Activated CD8-positive, alpha-beta memory T cell treated with anti-CD3 and anti-CD28 coated beads for 4 hours (primary cell): Measurements from ENCODE around the gene TMCO2.

Source experiments
- DNase-seq, 2 donors: peaks; one replicate each; pipeline ENCODE4 v3.0.0-alpha.2; 2020; ENCODE audit warnings: low read depth in 2 of 2

TMCO2 gene

DNA sequence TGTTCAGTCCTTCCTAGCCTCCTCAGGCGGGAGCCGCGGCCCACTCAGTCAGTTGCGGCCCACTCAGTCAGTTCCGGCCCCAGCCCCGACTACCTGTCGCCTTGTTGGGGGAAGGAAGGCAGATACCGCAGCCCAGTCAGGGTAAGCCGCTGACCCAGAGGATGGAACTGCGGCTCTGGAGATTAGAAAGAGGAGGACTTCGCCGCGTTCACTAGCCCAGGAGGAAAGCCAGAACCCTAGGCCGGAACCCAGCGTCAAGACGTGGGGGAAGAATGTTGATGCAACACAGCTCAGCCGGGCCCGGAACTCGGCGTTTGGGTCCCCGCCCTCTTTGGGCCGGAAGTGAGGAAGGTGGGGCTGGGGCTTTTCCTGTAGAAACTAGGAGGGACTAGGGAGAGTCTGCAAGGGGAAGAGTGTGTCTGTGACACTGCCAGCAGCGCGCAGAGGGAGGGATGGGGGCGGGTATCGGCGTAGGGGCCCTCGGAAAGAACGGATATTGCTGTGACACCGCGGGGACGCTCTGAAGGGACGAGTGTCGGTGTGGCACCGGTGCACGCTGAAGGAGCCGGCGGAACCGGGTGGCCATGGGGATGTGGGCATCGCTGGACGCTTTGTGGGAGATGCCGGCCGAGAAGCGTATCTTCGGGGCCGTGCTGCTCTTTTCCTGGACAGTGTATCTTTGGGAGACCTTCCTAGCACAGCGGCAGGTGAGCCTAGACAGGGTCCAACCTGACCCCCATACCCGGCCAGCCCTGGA, 10.1 kb downstream of the TMCO2 start, which contains the start of gene ZMPSTE24:
ZMPSTE24 (plus strand) TSS at position 549 of the 757 bp plus-strand sequence; CDS start at position 585, 36 bp downstream.
- DNase-seq, result peak; percentile 94

DNA sequence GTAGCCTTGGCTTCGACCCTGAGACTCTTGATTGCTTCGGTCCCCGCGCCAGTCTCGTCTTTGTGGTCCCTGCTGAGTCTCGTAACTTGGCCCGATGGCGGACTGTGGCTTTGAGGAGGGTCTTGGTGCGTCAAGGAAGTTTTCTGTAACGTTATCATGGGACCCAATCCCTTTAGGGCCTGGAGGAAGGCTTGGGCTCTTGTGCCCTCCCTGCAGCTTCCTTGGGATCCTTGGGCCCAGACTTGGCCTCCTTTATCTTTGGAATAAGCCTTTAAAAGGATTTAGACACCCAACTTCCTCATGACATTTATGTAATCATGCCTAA, 10.7 kb downstream of the TMCO2 start:
- DNase-seq, result peak in 1 of 2 donors; percentile 1

DNA sequence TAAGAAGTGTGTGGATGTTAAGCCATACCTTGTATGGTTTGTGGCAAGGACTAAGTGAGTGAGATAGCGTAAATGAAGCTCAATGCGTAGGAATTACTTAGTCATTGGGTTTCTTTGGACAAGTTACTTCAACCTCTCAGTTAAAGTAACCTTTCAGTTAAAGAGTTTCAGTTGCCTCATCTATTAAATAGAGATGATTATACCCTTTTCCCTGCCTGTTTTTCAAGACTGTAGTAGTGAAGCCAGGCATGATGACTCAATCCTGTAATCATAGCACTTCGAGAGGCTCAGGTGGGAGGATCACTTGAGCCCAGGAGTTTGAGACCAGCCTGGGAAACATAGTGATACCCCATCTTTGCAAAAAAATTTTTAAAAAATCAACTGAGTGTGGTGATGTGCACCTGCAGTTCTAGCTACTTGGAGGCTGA, 16.6 kb downstream of the TMCO2 start:
- DNase-seq, result no peak

- no peak for DNase-seq
Observed at GRCh38 chr1:40265298-40265697, 17.6 kb downstream of the TMCO2 start.

DNA sequence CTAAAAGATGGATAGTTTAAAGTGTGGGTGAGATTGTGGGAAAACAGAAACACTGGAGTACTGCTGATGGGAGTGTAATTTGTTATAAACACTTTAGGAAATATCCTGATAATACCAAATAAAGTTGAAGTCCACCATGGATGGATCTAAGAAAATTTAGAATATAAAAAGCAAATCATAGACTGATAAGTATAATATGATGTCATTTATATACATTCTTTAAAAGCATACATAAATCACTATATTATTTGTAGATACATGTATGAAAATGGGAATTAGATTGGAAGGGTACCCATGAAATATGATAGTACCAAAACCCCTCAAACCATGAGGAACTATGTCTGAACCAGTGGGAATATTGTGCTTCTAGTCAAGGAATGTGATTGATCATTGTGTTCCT, 18.2 kb downstream of the TMCO2 start:
- DNase-seq, result no peak

DNA sequence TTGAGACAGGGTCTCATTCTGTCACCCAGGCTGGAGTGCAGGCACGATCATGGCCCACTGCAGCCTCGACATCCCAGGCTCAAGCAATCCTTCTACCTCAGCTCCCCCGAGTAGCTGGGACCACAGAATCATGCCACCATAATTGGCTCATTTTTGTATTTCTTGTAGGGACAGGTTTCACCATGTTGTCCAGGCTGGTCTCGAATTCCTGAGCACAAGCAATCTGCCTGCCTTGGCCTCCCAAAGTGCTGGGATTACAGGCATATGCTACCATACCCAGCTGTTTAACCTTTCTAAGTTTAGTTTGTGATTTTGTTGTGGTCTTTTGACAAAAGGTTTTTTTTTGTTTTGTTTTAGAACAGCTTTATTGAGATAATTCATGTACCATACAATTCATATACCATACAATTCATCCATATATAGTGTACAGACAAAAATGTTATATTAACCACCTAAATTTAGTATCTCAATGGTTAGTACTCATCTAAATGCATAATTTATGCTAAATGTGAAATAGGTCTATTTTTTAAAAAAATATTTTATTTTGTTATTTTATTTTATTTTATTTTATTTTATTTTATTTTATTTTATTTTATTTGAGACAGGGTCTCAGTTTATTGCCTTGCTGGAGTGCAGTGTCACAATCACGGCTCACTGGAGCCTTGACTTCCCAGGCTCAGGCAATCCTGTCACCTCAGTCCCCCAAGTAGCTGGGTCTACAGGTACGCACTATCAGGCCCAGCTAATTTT, 19.2 kb downstream of the TMCO2 start:
- DNase-seq, result no peak

- DNase-seq, result no peak
Observed at GRCh38 chr1:40267767-40268187, 20.0 kb downstream of the TMCO2 start.

- DNase-seq, result no peak
Observed at GRCh38 chr1:40268211-40268610, 20.5 kb downstream of the TMCO2 start.

GRCh38 chr1:40270152-40270834, 22.6 kb downstream of the TMCO2 start:
- no peak for DNase-seq

DNA sequence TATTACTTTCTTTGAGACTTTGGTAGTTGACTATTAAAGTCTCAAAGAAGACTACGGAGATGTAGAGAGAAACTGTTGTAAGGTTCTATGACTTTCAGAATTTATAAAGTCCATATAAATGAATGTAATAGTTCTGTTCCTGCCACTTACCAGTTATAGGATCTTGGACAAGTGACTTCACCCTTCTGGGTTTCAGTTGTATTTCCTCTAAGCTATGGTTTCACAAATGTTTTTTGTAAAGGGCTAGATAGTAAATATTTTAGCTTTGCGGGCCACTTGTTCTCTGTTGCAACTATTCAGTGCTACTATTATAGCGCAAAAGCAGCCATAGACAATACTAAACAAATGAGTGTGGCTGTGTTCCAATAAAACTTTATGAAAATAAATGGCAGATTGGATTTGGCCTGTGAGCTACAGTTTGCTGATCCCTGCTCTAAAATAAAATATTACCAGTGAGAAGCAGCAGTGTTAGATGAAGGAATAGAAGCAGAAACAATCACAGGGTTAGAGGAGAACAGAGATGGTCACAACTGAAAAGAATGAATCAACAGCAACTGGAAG, 25.0 kb downstream of the TMCO2 start:
- DNase-seq, result no peak

GRCh38 chr1:40273547-40274166, 25.9 kb downstream of the TMCO2 start:
- DNase-seq, result no peak

DNA sequence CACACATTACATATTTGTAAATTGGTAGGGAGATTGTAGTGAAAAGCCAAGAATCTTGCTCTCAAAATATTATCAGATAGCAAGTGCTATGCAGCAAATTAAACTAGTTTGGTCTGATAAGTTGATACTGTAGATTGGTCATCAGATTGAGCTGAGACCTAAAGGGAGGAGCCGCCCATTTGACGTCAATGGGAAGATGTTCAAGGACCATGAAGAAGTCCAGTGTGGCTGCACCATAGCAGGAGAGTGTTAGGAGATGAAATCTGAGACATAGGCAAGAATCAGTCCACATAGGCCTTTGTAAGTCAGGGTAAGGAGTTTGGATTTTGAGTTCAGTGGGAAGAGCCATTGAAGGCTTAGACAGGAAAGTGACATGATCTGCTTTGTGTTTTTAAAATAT, 26.6 kb downstream of the TMCO2 start:
- no peak for DNase-seq

GRCh38 chr1:40276122-40276521, 28.4 kb downstream of the TMCO2 start:
- no peak for DNase-seq

GRCh38 chr1:40281853-40282252, 34.1 kb downstream of the TMCO2 start:
- no peak for DNase-seq

DNA sequence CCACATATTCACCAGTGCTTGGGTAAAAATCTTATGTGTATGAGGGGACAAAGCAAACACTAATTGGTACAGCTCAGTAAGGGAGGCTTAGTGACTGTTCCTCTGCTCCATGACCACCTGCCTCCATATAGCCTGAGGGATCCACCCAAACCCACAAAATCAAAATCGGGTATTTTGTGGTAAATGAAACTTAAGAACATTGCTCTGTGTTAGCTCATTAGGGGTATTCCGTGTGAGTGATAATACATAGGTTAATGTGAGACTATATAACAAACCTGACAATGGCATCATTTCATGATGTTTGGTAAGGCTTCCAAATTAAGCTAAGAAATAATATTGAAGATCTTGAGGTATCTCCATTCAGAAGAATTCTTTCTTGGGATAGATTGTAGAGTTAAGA, 43.6 kb downstream of the TMCO2 start:
- no peak for DNase-seq

DNA sequence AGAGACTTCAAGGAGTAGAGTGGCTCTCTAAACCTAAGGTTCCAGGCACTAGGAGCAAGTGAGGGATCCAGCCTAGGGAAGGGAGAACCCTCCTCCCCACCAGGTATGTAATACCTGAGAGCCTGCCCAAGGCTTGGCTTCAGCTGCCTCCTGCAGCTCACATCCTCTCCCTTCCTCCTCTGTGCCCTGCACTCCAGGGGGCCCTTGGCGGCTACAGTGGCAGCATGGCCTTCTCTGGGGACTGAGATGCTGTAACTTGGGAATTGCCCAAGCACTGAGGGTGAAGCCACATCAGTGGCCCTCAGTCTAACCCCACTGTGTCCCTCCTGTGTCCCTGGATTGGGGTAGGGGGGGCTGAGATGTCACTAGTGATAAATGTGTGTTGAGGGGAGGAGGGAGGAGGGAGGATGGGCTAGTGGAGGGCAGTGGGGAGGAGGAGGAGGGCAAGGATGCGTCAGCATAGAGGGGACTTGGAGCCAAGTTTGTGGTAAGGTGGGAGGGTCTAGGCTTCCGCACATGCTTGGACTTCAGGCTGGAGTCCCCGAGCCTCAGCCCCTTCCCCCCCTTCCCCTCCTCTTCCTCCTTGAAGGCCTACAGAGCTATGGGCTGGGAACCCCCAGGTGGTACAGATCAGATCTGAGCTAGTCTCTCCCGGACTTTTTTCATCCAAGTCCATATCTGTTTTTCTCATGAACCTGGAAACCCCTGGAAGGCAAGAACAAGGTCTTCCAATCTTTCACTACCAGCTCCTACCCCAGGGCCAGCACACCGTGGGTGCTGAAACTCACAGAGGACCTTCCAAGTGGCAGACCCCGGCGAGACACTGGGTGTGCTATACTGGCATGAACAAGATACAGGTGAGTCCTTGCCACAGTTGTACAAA, 51.9 kb downstream of the TMCO2 start:
- no peak for DNase-seq

DNA sequence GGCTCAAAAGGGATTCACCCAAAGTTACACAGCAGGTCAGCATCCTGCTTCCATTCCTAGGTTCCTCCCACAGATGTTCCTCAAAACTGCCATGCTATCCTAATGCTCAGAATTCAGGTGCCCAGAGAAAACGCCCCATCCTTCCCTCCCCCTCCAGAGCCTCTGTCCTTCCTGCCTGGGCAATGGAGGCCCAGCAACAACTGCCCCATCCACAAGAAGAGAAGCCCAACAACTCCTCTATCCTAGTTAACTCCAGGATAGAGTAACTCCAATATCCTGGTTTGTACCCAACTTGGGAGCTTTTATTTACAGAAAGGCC, 52.5 kb downstream of the TMCO2 start:
- no peak for DNase-seq

GRCh38 chr1:40300651-40301050, 52.9 kb downstream of the TMCO2 start:
- no peak for DNase-seq

DNA sequence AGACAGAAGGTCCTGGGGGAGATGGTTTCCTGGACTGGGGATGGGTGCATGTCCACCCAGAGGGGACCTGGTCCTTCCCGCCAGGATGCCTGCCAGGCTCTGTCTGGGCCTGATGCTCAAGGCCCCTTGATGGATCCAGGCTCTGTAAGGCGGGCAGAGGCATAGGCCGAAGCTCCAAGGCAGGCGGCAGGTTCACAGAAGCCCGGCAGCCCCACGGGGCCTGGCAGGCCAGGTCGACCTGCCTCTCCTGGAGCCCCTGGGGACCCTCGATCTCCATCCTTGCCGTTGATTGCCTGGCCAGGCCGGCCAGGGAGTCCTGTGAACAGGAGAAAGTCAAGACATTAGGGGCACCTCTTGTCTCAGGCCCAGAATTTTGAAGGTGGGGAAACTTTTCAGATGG, 53.3 kb downstream of the TMCO2 start:
- no peak for DNase-seq
